Measurements from ENCODE around the gene CDK13.

DNA sequence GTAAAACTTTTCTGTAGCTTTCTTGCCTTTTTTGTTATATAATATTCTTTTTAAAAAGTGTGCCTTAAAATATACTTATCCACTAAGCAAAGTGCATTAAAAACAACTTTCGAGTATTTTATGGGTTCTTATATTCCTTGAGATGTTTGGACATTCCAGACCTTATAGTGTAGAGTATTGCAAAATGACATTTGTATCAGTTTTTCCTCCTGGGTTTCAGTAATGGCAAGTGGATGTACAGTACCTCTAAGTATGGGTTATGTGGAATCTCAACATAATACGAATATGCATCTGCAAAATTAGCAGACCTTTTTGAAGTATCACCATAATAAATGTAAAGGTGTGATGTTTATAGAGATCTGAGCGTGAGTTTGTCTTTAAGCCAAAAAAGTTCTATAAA lies 2.7 kb downstream of the CDK13 start:
- no peak for TF ChIP-seq ZNF555 (tag by site-specific recombination; conservative IDR thresholded peaks at IDR 0.05)
- TF ChIP-seq ZNF223 (tag by site-specific recombination; IDR thresholded peaks at IDR 0.05) = no peak
- TF ChIP-seq ZNF600 (tag by site-specific recombination; IDR thresholded peaks at IDR 0.05) = no peak
- no peak for TF ChIP-seq ZNF23 (tag by site-specific recombination; IDR thresholded peaks at IDR 0.05; ENCODE audit: borderline replicate concordance)
- no peak for TF ChIP-seq ZNF501 (tag by site-specific recombination; IDR thresholded peaks at IDR 0.05)
- no peak for TF ChIP-seq TCF7L2 (IDR thresholded peaks at IDR 0.05; ENCODE audit: borderline replicate concordance, low read depth, low read length)
- no peak for TF ChIP-seq ZNF248 (tag by site-specific recombination; IDR thresholded peaks at IDR 0.05)
- no peak for TF ChIP-seq MYNN (tag by site-specific recombination; IDR thresholded peaks at IDR 0.05; ENCODE audit: borderline replicate concordance)
- no peak for TF ChIP-seq CTCF (tag by site-specific recombination; IDR thresholded peaks at IDR 0.05)
- TF ChIP-seq OSR2 (tag by site-specific recombination; IDR thresholded peaks at IDR 0.05) = no peak
